GM12878 (cell line): ENCODE results near the gene ZNF239. TPM values are rescaled to one million over a fixed set of nuclear protein-coding genes. Genes with fewer than 3 reads are reported as not detected.

Experiments used
- ATAC-seq: fragments of 200-7000 bp; cut with Tn5 transposase; 3 replicates; pipeline ENCODE4 v1.9.1; 2020; ENCODE audit warnings: mild to moderate bottlenecking, moderate library complexity
- BruUV-seq: library from RNA; stranded (reverse); fragments of 400-500 nt; replicated peaks from 2 replicates; lab custom pipeline; 2021; lab: Mats Ljungman, UMichigan
- CTCF ChIA-PET: fragments of 300-600 bp; sonication (Branson Sonifier 250); formaldehyde crosslinking; extraction: SDS; loops from one replicate; lab custom pipeline; 2021; ENCODE audit warnings: inconsistent platforms; lab: Yijun Ruan, JAX
- POLR2A ChIA-PET: fragments of 350-600 bp; formaldehyde crosslinking; extraction: SDS; loops from one replicate; lab custom pipeline; 2021; ENCODE audit warnings: inconsistent platforms; lab: Charles Lee
- RAD21 ChIA-PET: fragments of 300-600 bp; sonication (Branson Sonifier 250); formaldehyde crosslinking; loops from one replicate; lab custom pipeline; 2023; ENCODE audit warnings: antibody characterized with exemption; ENCODE audit not compliant: unreplicated experiment; lab: Charles Lee
- SMC1A ChIA-PET: fragments of 300-600 bp; sonication (Branson Sonifier 250); formaldehyde crosslinking; loops from one replicate; lab custom pipeline; 2023; ENCODE audit not compliant: unreplicated experiment, uncharacterized antibody; lab: Charles Lee
- DNase-seq: peaks from one replicate; pipeline ENCODE4 v3.0.0-alpha.2; 2011; ENCODE audit warnings: low read depth, low spot score
- FAIRE-seq: peaks from 3 replicates; lab custom pipeline; 2011; peaks lifted over from hg19 to GRCh38; lab: Jason Lieb, UNC
- H2AFZ ChIP-seq: 2 replicates; pipeline ENCODE4 v1.6.0; 2011; ENCODE audit warnings: low read depth, low read length, control low read depth; ENCODE audit not compliant: control insufficient read depth
- H3K27ac ChIP-seq: 2 replicates; pipeline ENCODE4 v1.5.1; 2011; ENCODE audit warnings: control low read depth; ENCODE audit not compliant: control insufficient read depth, insufficient read depth
- H3K27me3 ChIP-seq, 2 experiments: replicated peaks in 1 of 2; 2 replicates each; pipeline versions ENCODE4 v1.6.0 to v1.6.1; 2011; ENCODE audit warnings: low read length in 1 of 2; ENCODE audit not compliant: control insufficient read depth in 2 of 2, insufficient read depth in 2 of 2
- H3K36me3 ChIP-seq, 2 experiments: 2 replicates each; pipeline ENCODE4 v1.5.1; 2011; ENCODE audit warnings: low read length in 1 of 2; ENCODE audit not compliant: control insufficient read depth in 2 of 2, insufficient read depth in 2 of 2
- H3K4me1 ChIP-seq: 2 replicates; pipeline ENCODE4 v1.6.1; 2011; ENCODE audit warnings: mild to moderate bottlenecking, low read length, moderate library complexity, mixed read lengths; ENCODE audit not compliant: control insufficient read depth, insufficient read depth
- H3K4me2 ChIP-seq: 2 replicates; pipeline ENCODE4 v1.6.0; 2011; ENCODE audit warnings: control low read depth; ENCODE audit not compliant: control insufficient read depth, insufficient read depth
- H3K4me3 ChIP-seq: fragments of 200-600 bp; sonication (generic); 2 replicates; pipeline ENCODE4 v1.5.1; 2016
- H3K79me2 ChIP-seq: 2 replicates; pipeline ENCODE4 v1.6.0; 2011; ENCODE audit warnings: low read length; ENCODE audit not compliant: control insufficient read depth, insufficient read depth
- H3K9ac ChIP-seq: 2 replicates; pipeline ENCODE4 v1.8.0; 2011; ENCODE audit warnings: low read length, control low read depth, mixed read lengths; ENCODE audit not compliant: control insufficient read depth, insufficient read depth
- H3K9me3 ChIP-seq: replicated peaks from 3 replicates; pipeline ENCODE4 v1.5.1; 2011; ENCODE audit warnings: mild to moderate bottlenecking, low read length; ENCODE audit not compliant: control insufficient read depth, insufficient read depth
- H4K20me1 ChIP-seq: 2 replicates; pipeline ENCODE4 v1.6.0; 2011; ENCODE audit not compliant: control insufficient read depth, insufficient read depth
- ATF2 ChIP-seq: IDR thresholded peaks from 2 replicates; pipeline ENCODE4 v1.6.1; 2012; ENCODE audit warnings: low read length, inconsistent platforms
- RAD51 ChIP-seq: fragments of 450-650 bp; IDR thresholded peaks from 2 replicates; pipeline ENCODE4 v1.6.1; 2016; ENCODE audit warnings: moderate library complexity, mild to moderate bottlenecking, inconsistent platforms
- RELB ChIP-seq: fragments of 450-650 bp; IDR thresholded peaks from 2 replicates; pipeline ENCODE4 v1.6.1; 2017; ENCODE audit warnings: low read depth, mild to moderate bottlenecking, moderate library complexity
- TCF12 ChIP-seq: IDR thresholded peaks from 2 replicates; pipeline ENCODE4 v1.6.1; 2011; ENCODE audit warnings: low read depth, mild to moderate bottlenecking, low read length
- ZNF274 ChIP-seq: IDR thresholded peaks from one replicate; pipeline ENCODE4 v1.8.0; 2011; ENCODE audit not compliant: insufficient read length, insufficient read depth
- ZZZ3 ChIP-seq: IDR thresholded peaks from 2 replicates; pipeline ENCODE4 v1.6.1; 2011; ENCODE audit warnings: low read depth; ENCODE audit not compliant: control insufficient read depth, insufficient read length
- in situ Hi-C: fragments of 300-500 bp; cut with MboI; formaldehyde crosslinking; loops from 9 replicates; pipeline ENCODE4 v1.14.3; 2018; ENCODE audit warnings: mixed read lengths
- intact Hi-C: fragments of 100-400 bp; cut with micrococcal nuclease; formaldehyde crosslinking; loops from one replicate; pipeline ENCODE4 v1.14.2; 2022; ENCODE audit not compliant: unreplicated experiment
- polyA plus RNA-seq, 11 experiments: library from polyadenylated mRNA; depleted of rRNA in 4 of 11; unstranded in 6 of 11; stranded (reverse) in 5 of 11; fragments of >200 nt; fragmentation: Nextera tagmentation in 4 of 11; fragmentation: Illumina TruSeq in 1 of 11; extraction: Ambion mirVana in 4 of 11; extraction: Trizol in 1 of 11; gene quantifications; 1 replicate in 1 of 11; 2 replicates in 10 of 11; pipeline versions ENCODE4 v1.2.1 to v1.2.3, GENCODE V29; 2011 to 2016; ENCODE audit warnings: inconsistent platforms in 2 of 11, missing spikeins in 2 of 11, low read depth in 1 of 11
- total RNA-seq, 4 experiments: library from RNA; depleted of rRNA in 3 of 4; stranded (reverse); fragments of >200 nt in 3 of 4; fragmentation: Illumina TruSeq in 1 of 4; extraction: Trizol in 1 of 4; gene quantifications; 2 replicates each; pipeline versions ENCODE4 v1.2.1 to v1.2.3, GENCODE V29; 2013 to 2021

Gene ZNF239
- total and polyA plus RNA-seq, 10 of the 15 experiments (the other 5 are each of a cell fraction or from before 2014, with no cell fraction given): 0.12 to 0.75 (median 0.43) TPM

GRCh38 chr10:43616697-43617370 is 42.4 kb upstream of the ZNF239 start (continued):
- TF ChIP-seq ZZZ3 (no peak), TCF12 (no peak), ATF2 (no peak), RELB (no peak), ZNF274 (no peak)

- Histone ChIP-seq H3K9me3 (peaks cover 9% of the 10 kb centered on the region; the same call in 2 of the 3 replicates), H3K27ac (no peak overlapping the region), H3K4me3 (no peak overlapping the region), H3K79me2 (peaks cover 3% of the 10 kb centered on the region), H4K20me1 (no peaks in the 10 kb centered on the region), H3K4me1 (no peaks in the 10 kb centered on the region; the same call in 1 of the 2 replicates), H3K9ac (no peak overlapping the region), H3K27me3 (no peaks in the 10 kb centered on the region), H2AFZ (no peak overlapping the region), H3K4me2 (no peak overlapping the region), H3K36me3 (peaks cover 3 to 4% of the 10 kb centered on the region in 2 experiments)
- no TSS peak for BruUV-seq
- intact Hi-C loops (no loop called here), in situ Hi-C loops (no loop called here)
- no peak for FAIRE-seq
- ATAC-seq: no peak
- ChIA-PET POLR2A (no interaction called here), RAD21 (no interaction called here), SMC1A (interaction anchor here (2.1 kb wide), 1 partner anchor 12 kb away, joined by 6 read pairs; no protein-coding TSS in a partner anchor), CTCF (no interaction called here)
- no peak for TF ChIP-seq RAD51
- DNase-seq: no peak
These were observed 36.2 kb upstream of the ZNF239 start for GRCh38 chr10:43610636-43611035.
